Fibroblast of skin of right biceps (primary cell): ENCODE results near the gene MAPT.
"Not testable (repeated sequence)": the region's sequence is repeated elsewhere in the genome, so short reads cannot be mapped to it uniquely, and the experiment has no call there.

Experiments used
- DNase-seq: peaks from one replicate; pipeline ENCODE4 v3.0.0-alpha.2; 2013

MAPT gene

GRCh38 chr17:45902892-45903346 lies 8.6 kb downstream of the MAPT start:
- DNase-seq = no peak

- no peak for DNase-seq
Observed at GRCh38 chr17:45904866-45905265, 10.5 kb downstream of the MAPT start.

DNA sequence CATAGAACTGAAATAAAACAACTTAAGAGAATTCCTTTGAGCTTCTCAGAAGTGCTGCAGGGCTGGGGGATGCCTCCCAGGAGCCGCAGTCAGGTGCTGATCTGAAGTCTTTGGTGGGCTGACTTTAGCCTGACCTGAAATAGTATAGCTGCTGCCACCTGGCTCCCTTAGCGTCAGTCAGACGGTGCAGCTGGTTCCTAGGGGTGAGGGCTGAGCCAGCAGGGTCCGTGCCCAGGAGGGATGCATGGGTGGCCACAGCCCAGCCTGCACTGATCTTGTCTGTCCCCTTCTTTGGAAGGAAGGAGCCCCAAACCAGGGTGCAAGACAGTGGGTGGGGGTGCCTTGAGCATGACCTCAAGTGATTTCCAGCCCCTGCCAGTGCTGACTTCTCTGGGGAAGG lies 11.5 kb downstream of the MAPT start:
- no peak for DNase-seq

DNA sequence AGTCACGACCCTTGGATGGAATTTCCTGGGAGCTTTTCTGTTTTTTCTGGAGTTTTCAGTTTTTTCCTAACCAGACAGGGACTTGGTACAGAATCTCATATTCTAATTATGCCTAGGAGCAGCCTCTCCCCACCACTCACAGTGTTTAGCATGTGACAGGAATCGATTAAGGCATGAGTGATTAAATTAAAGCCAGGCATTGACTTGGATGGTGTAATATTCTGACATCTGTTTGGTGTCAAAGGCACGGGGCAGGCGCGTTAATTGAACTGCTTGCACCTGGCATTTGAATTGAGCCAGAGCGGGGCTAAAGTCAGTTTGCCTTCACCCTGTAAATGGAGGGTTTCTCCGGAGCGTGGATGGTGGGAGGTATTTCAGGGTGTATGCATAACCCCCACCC lies 11.9 kb downstream of the MAPT start:
- DNase-seq = no peak

DNA sequence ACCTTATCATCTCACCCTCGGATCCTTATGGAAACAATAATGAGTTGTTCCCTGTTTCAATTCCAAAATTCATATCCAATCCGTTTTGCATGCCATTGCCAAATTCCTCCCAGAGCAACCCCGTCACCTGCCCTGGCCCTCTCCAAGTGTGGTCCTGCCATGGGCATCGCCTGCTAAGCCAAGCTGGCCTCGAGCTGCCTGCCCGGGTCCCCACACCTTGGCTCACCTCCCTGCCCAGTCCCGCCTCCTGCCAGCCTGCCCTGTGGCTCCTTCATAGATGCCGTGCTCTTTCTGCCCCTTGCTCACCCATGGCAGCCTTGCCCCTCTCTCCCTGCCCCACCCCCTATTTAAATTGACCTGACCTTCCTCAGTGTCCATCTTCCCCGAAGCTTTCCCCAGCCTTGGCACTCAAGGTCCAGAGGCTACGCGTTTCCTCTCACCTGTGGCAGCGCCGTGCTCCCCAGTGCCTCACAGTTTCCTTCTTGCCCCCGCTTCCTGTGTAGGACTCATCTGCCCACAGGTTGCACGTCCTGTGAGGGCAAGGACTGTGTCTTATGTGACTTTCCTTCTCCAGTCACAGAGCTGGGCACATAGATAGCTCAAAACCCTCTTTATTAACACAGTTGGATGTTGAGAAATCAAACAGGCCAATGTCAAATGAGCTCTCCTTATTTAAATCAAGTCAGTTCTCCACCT lies 12.7 kb downstream of the MAPT start:
- DNase-seq = no peak

DNA sequence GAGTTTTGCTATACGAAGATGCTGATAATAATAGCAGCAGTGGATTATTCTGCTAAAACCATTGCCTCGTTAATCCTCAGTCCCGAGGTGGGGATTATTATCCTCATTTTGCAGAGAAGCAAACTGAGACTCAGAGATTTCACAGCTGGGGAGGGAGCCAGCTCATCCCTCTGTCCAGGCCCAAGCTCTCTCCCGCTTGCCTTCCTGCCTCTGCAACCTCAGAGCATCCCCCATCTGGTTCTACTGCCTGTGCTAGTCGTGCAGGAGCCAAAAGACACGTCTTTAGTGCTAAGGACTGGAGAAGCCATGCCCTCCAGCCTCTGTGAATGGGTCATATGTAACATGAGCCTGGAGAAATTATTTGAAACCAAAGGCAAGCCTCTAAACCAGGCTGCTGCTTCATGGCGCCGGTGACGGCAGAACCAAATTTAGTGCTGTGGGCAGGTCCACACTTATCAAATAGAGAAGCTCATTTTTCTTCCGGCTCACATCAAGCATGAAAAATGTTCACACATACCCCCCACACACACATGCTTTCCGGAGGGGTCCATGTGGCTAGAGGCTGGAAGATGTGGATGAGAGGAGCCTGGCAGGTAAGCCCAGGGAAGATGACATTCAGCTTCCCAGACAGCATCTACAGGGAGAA lies 13.5 kb downstream of the MAPT start:
- DNase-seq = no peak

DNA sequence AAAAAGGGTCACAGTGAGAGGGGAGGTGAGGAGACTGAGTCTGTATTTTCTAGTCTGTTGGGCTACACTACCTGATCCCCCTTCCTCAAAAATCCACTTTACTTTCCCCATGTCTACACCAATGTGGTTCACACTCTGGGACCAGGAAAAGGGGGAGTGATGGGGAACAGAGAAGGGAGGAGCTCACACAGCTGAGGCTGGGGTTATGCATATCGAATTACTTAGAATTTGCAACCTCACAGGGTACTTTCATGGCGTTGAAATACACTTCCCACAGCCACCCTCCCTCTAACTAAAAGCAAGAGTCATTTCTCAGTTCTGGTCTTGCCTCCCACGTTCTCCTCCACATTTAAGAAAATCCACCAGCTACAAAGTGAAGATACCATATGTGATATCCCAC lies 14.1 kb downstream of the MAPT start:
- DNase-seq = no peak

- no peak for DNase-seq
Observed at GRCh38 chr17:45908935-45909334, 14.6 kb downstream of the MAPT start.

GRCh38 chr17:45910667-45911066 lies 16.3 kb downstream of the MAPT start:
- DNase-seq = no peak

- DNase-seq = no peak
Observed at GRCh38 chr17:45912319-45912718, 18.0 kb downstream of the MAPT start.

DNA sequence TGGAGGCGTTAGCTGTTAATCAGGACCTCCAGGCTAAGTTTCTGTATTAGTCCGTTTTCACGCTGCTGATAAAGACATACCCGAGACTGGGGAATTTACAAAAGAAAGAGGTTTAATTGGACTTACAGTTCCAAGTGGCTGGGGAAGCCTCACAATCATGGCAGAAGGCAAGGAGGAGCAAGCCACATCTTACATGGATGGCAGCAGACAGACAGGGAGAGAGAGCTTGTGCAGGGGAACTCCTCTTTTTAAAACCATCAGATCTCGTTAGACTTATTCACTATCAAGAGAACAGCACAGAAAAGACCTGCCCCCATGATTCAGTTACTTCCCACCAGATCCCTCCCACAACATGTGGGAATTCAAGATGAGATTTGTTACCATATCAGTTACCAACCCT lies 18.7 kb downstream of the MAPT start:
- DNase-seq = not testable (repeated sequence)

DNA sequence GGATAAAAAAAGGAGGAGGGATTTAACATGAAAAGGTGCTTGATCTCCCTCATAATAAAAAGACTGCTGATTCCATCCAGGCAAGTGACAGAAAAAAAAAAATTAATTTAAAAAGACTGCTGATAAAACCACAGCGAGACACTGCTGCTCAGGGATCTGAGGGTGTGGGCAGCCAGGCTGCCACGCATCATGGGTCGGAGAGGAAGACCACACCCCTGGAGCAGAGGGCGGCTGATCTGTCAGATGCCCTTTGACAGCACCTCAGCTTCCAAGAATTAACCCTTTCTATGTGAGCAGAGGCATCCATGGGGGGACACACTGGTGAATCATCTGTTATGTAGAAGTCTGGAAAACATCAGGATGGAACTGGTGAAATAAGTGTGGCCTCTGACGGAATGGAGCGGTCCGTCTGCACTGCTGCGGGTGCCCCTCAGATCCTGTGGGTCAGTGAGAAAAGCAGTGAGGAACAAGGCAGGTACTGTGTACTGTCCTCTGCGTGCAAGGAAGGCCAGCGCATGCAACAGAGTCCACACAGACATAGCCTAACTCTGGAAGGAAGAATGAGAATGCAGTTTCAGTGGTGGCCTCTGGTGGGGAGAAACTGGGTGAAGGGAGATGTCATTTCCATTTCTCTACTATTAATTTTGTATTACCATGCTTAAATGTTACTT lies 19.8 kb downstream of the MAPT start:
- no peak for DNase-seq

DNA sequence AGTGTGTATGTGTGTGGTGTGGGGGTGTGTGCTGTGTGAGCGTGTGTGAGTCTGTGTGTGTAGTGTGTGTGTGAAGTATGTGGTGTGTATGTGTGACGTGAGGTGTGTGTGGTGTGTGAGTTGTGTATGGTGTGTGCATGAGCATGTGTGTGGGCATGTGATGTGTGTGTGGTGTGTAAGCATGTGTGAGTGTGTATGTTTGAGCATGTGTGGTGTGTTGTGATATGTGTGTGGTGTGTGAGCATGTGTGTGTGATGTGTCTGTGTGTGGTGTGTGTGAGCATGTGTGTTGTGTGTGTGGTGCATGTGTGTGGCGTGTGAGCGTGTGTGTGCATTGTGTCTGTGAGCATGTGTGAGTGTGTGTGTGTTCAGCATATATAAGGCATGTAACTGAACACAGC lies 20.9 kb downstream of the MAPT start:
- no peak for DNase-seq

- DNase-seq = no peak
Observed at GRCh38 chr17:45917081-45917480, 22.7 kb downstream of the MAPT start.

DNA sequence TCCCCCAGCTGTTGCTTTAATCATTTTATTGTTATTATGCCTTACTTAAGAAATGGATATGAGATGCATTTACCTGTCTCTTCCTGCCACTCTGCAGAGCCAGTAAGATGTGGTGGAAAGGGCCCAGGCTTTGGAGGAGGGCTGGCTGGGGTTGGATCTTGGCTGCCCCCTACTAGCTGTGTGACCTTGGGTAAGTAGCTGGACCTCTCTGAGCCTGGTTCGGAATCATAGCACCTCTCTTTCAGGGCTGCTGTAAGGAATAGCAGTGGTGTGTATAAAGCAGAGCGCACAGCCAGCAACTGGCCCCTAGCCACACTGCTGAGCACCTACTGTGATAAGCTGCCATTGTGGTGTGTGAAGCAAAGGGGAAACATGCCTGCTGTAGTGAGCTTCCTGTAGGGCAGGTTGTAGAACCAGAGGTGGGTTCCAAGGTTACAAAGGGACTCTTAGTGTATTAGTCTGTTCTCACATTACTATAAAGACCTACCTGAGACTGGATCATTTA lies 23.9 kb downstream of the MAPT start:
- no peak for DNase-seq

DNA sequence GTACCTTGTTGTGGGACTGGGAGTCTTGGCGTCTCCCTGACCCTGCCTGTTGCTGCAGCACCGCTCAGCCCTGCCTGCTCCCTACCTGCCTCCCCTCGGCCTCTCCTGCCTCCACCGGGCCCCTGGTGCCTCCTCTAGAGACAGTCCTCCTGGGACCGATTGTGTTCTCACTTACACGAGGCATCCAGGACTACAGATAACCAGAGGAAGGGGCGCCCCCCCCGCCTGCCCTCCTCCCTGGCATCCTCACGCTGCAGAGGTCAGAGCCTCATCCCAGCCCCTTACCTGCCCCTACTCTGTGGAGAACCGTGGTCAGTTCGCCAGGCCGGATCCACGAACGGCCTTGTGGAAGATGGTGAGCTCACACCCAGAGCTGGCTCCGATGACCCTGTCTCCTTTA lies 24.8 kb downstream of the MAPT start:
- no peak for DNase-seq

DNA sequence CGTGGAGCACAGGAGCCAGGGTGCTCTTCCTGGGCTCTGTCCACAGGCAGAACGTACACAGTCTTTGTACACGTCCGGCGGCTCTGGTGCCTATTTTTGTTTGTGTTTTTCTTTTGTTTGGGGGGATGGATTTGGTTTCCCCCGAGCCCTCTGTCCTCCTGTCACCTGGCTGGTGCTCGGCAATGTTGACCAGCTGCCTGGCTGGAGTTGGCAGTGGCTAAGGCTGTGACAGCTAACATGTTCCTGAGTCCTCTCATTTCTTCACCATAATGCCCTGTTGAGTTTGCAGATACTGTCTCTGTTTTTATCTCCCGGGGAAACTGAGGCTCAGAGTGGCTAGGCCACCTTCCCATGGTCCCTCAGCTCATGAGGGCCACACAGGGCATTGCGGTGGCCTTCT lies 25.7 kb downstream of the MAPT start:
- DNase-seq = no peak

GRCh38 chr17:45923511-45924268 lies 29.3 kb downstream of the MAPT start:
- no peak for DNase-seq

DNA sequence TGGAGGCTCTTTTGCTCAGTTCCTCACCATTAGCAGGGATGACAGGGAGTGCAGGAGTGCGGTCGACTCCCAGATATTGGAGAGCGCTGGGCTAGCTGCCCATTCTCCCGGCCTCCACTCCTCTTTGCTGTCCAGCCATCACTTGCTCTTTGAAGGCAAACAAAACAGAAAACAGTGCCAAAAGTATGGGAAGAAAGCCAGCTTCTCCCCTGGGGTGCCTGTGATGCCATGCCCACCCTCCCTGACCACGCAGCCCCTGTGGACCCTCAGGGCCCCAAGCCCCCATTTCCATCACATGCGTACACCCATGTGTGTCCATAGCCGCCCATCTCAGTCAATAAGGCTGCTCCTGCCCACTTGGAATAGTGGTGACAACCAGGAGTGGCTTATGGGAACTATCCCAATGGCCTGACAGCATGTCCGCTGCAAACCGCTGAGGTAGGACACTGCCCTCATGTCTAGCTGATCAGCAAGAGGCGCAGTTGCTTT lies 30.0 kb downstream of the MAPT start:
- no peak for DNase-seq

DNA sequence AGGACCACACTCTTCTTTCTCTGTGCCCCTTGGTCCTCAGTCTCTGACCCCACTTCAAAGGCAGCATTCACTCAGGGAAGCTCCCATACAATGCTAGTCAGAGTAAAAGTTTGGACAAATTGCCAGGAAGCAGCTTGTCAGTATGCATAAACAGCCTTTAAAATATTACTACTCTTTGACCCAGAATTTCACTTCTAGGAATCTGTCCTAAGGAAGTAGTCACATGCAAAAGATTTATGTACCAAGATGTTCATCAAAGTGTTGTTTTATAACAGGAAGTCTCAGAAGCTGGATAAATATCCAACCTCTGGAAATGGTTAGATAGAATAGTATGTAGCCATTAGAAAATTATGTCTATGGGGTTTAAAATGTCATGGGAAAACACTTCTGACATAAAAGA lies 31.0 kb downstream of the MAPT start:
- no peak for DNase-seq

- no peak for DNase-seq
Observed at GRCh38 chr17:45927247-45927646, 32.9 kb downstream of the MAPT start.

DNA sequence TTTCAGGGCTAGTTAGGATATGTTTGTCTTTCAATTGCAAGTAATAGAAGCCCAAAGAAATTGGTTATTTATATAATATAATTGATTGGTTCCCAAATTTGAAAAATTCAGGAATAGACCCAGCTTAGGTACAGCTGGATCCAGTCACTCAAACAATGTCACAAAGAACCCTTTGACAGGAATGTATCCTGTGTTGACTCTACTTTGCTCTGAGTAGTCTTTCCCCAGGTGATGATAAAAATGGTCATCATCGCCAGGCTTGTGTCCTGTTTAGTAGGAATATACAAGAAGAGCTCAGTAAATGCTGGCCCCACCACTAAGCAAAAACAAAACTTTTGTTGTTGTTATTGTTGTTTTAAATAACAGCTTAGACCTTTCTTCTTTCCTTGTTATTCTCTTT lies 35.0 kb downstream of the MAPT start:
- DNase-seq = no peak

GRCh38 chr17:45930420-45930951 lies 36.1 kb downstream of the MAPT start:
- DNase-seq = no peak
